ENCODE results near the gene PARD3. TPM values are rescaled to one million over a fixed set of nuclear protein-coding genes. Genes with fewer than 3 reads are reported as not detected.

PARD3 gene
- total RNA-seq, 2 donors from 2014 or later, result 32.0 to 61.9 TPM

DNA sequence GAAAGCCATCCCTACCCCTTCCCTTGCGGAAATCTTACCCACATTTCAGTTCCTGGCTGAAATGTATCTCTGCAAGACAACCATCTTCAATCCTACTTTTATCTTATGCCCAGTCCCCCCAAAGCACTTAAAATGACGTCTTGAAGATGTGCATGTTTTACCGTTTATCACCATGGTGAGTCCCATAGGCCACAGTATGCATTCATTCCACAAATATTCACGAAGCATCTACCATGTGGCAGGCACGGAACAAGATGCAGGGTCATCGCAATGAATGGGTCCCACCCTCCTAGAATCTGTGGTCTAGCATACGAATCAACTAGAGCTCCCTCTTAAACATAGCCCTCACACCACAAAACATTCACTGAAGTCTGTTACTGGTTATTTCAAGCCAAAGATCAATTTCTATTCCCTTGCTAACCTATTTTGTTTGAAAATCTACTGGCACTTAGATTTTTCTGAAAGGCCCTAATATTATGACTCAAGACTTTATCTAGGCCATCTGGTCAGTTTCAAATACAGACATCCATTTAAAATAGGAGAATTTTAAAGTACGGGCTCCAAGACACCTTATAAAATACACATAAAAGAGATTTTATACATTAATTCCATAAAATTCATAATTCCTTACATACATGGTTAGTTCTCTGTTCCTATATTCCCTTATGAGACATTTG, 99.4 kb downstream of the PARD3 start:
- DNase-seq (ENCODE audit: low spot score), result no peak
- H3K27me3 ChIP-seq (replicated peaks; ENCODE audit: insufficient read depth), result no peaks in the 10 kb centered on the region
- WGBS, result 93% methylated on average over 8 of the region's 8 CpGs
- TF ChIP-seq POLR2A (IDR thresholded peaks at IDR 0.05) (no peak), POLR2AphosphoS5 (IDR thresholded peaks at IDR 0.05) (no peak)
- TF ChIP-seq, protein P1, sequence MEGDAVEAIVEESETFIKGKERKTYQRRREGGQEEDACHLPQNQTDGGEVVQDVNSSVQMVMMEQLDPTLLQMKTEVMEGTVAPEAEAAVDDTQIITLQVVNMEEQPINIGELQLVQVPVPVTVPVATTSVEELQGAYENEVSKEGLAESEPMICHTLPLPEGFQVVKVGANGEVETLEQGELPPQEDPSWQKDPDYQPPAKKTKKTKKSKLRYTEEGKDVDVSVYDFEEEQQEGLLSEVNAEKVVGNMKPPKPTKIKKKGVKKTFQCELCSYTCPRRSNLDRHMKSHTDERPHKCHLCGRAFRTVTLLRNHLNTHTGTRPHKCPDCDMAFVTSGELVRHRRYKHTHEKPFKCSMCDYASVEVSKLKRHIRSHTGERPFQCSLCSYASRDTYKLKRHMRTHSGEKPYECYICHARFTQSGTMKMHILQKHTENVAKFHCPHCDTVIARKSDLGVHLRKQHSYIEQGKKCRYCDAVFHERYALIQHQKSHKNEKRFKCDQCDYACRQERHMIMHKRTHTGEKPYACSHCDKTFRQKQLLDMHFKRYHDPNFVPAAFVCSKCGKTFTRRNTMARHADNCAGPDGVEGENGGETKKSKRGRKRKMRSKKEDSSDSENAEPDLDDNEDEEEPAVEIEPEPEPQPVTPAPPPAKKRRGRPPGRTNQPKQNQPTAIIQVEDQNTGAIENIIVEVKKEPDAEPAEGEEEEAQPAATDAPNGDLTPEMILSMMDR (IDR thresholded peaks at IDR 0.05), result no peak
- intact Hi-C loops (cut with DNase I), result no loop called here
- H3K4me1 ChIP-seq (replicated peaks), result no peaks in the 10 kb centered on the region
- no peak overlapping the region for H3K27ac ChIP-seq
- H3K36me3 ChIP-seq, result no peaks in the 10 kb centered on the region
- H3K4me3 ChIP-seq, result no peak overlapping the region
- H3K9me3 ChIP-seq, result no peaks in the 10 kb centered on the region

DNA sequence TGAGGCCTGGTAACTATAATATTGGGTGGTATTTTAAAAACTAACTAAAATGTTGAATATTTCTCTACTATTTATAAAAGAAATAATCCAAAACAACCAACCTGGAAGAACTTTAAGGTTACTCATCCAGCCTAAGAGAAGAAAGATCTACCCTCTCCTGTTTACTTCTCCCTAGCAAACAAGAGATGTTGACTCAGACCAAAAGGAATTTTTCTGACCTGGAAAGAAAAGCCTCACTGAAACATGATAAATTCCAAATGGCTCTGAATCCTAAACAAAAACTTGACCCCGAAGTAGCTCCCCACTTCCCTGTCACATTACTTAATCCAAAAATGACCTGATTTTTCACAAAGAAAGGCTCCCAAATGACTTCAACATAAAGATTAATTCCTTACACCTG, 101.2 kb downstream of the PARD3 start:
- intact Hi-C loops (cut with DNase I), result no loop called here
- no peaks in the 10 kb centered on the region for H3K27me3 ChIP-seq (replicated peaks; ENCODE audit: insufficient read depth)
- TF ChIP-seq, protein P1 (IDR thresholded peaks at IDR 0.05), result no peak
- TF ChIP-seq POLR2AphosphoS5 (IDR thresholded peaks at IDR 0.05), result no peak
- TF ChIP-seq POLR2A (IDR thresholded peaks at IDR 0.05), result no peak
- no peak overlapping the region for H3K27ac ChIP-seq
- 36% methylated on average over 1 of the region's 1 CpG for WGBS
- no peaks in the 10 kb centered on the region for H3K36me3 ChIP-seq
- H3K4me1 ChIP-seq (replicated peaks), result no peaks in the 10 kb centered on the region
- H3K4me3 ChIP-seq, result no peak overlapping the region
- no peak for DNase-seq (ENCODE audit: low spot score)
- no peaks in the 10 kb centered on the region for H3K9me3 ChIP-seq

DNA sequence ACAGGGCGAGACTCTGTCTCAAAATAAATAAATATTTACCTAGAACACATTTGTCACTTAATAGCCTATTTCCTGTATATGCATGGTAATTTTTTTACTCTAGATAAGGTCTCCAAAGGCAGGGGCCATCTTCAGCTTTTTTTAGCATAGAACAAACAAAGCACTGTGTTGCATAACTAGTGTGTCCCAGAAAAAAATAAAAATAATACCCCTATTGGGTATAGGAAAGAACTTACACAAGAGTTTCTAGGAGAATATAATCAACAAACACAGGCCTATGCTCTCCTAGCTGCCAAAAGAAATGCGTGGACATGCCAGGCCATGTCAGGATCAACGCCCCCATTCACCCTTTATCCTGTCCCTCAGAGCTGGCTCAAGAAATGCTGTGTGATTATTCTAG, 103.6 kb downstream of the PARD3 start:
- no peak overlapping the region for H3K4me3 ChIP-seq
- no peaks in the 10 kb centered on the region for H3K36me3 ChIP-seq
- no peak for DNase-seq (ENCODE audit: low spot score)
- no peaks in the 10 kb centered on the region for H3K27me3 ChIP-seq (replicated peaks; ENCODE audit: insufficient read depth)
- H3K27ac ChIP-seq, result peak overlapping the region in 1 of 2 donors; percentile 2
- no peak for TF ChIP-seq POLR2A (IDR thresholded peaks at IDR 0.05)
- TF ChIP-seq, protein P1 (IDR thresholded peaks at IDR 0.05), result no peak
- no peak for TF ChIP-seq POLR2AphosphoS5 (IDR thresholded peaks at IDR 0.05)
- 62% methylated on average over 3 of the region's 3 CpGs for WGBS
- H3K9me3 ChIP-seq, result no peaks in the 10 kb centered on the region
- H3K4me1 ChIP-seq (replicated peaks), result no peaks in the 10 kb centered on the region
- intact Hi-C loops (cut with DNase I), result no loop called here

DNA sequence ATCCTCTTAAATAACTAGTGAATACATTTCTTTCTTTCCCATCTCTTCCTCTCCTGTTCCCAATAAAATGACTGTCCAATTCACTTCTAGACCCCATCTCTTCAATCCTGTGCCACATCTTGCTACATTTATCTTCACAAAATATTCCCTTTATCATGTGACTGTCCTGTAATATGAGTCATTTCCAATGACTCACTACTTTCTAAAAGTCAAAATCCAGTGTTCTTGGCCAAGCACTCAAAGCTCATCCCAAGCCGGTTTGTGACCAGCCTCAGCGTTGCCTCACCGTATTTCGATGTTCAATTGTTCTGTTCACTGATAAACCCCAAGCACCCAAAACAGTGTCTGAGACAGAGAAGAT, 104.7 kb downstream of the PARD3 start:
- H3K27me3 ChIP-seq (replicated peaks; ENCODE audit: insufficient read depth), result no peaks in the 10 kb centered on the region
- TF ChIP-seq, protein P1 (IDR thresholded peaks at IDR 0.05), result no peak
- TF ChIP-seq POLR2A (IDR thresholded peaks at IDR 0.05) (no peak), POLR2AphosphoS5 (IDR thresholded peaks at IDR 0.05) (no peak)
- H3K9me3 ChIP-seq, result no peaks in the 10 kb centered on the region
- H3K4me3 ChIP-seq, result no peak overlapping the region
- H3K4me1 ChIP-seq (replicated peaks), result no peaks in the 10 kb centered on the region
- 62% methylated on average over 4 of the region's 4 CpGs for WGBS
- no peak for DNase-seq (ENCODE audit: low spot score)
- H3K27ac ChIP-seq, result peak overlapping the region in 1 of 2 donors; percentile 9
- H3K36me3 ChIP-seq, result no peaks in the 10 kb centered on the region
- intact Hi-C loops (cut with DNase I), result no loop called here
